DMS153 treated with DMSO at 0.1 percent for 48 hours (cell line): ENCODE data around the gene IL11RA.
A peak's percentile ranks its signal among the peaks of the same experiment; 100 is the strongest.

ENCODE experiments used
- DNase-seq: peaks from one replicate; lab custom pipeline; 2025; ENCODE audit not compliant: unreplicated experiment; lab: John Stamatoyannopoulos, UW

IL11RA gene

DNA sequence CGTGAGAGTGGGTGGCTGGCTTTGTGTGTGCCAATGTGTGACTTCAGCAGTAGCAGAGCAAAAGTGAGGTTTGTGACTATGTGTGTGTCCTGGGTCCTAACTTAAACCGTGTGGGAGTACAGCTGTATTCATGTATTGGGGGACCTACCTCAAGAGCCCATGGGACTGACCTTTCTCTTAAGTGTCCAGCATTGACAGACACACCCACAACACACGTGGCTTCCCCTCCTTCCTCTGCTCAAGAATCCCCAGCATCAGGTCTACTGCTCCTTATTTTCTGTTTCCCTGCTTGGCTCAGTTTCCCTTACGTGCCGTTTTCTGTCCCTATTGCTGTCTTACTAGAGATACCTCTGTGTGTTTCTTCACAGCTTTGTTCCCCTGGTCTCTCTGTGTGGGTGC is 616 bp downstream of the IL11RA start:
- DNase-seq = no peak

DNA sequence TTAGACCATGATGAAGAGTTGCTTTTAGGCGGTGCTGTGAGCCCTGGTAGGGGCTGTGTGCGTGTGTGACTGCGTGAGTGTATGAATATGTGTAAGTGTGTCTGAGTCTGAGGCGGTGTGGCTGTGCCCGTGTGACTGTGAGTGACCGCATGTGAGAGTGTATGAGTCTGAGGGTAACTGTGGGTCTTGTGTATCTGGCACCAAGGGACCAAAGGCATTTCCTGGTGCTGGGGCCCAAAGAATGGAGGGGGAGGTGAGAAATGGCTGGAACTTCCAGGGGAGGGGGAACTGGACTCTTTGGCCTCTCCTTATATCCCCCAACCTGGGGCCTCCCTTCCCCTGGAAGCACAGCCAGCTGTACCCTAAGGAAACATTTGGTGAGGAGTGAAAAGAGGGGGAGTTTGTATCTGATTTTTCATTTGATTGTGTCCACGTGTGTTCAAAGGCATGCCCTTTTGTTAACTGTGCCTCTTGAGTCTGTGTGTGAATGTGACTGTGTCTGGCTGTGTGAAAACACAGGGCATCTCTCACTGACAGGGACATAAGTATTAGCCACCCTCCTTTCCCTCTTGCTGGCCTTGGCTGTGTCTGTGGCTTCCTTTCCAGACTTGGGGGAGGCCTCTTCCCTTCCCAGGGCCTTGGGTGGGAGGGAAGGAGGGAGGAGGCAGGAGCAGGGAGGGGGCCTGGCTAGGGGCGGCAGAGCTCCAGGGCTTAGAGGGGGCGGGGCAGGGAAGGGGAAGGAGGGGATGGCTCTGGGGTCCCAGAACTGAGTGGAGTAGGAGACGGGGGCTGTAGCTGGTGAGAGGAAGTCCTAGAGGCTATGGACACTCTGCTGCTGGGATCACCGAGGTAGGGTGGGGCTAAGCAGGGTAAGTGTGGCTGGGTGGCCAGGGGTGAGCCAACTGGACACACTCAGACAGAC is 1.4 kb downstream of the IL11RA start:
- DNase-seq = no peak

DNA sequence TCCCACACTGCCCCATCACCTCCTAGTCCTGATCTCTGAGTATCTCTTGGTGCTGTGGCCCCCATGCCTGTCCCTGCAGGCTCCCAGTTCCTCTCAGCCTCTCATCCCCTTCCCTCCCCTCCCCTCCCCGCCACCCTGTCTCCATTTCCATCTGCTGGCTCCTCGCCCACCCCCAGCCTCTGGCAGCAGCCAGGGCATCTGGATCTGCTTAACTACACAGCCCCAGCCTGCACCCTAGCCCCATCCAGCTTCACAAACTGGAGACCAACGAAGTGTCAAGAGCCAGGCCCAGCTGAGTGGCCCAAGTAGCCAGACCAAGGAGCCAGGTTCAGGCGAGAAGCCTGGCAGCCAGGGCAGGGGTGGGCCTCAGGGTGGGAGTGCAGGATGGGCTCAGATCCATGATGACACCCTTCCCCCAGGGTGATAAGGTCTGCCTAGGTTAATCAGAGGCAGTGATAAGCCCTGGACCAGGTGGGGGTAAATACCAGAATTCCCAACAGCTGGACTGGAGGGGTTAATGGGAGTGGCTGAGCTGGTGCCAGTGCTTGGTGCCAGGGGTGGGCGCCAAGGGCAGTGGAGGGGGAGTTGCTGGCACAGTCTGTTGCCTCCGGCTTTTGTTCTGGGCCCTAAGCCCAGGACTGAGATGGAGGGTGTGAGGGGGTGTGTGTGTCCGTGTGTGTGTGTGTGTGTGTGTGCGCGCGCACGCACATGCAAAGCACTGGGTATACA is 2.5 kb downstream of the IL11RA start:
- no peak for DNase-seq

DNA sequence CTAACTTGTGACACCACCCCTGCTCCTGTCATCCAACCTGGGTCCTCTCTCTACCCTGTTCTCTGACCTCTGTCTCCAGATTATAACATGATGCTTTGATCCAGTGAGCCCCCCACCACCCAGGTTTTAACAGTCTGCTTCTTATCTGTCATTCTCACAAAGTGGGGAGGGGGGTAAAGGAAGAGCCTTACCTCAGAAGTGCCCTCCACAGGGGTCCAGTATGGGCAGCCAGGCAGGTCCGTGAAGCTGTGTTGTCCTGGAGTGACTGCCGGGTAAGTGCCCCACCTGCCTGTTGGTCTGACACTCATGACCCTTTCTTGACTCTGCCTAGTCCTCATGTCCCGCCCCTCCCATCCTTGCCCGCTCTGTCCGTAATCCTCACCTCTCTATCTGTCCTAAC is 3.4 kb downstream of the IL11RA start:
- no peak for DNase-seq

DNA sequence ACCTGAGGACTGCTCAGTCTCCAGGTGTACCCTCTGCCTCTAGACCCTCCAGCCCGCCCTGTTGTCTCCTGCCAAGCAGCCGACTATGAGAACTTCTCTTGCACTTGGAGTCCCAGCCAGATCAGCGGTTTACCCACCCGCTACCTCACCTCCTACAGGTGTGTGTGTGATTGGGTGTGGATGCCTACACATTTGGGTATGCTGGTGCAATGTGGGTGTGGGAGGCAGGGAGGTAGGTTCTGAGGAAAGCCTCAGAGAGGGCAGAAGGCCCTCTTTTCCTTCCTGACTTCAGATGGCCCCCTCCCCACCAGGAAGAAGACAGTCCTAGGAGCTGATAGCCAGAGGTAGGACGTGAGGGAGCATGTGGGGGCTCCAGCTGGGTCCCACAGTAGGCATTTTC is 5.0 kb downstream of the IL11RA start:
- DNase-seq = no peak

DNA sequence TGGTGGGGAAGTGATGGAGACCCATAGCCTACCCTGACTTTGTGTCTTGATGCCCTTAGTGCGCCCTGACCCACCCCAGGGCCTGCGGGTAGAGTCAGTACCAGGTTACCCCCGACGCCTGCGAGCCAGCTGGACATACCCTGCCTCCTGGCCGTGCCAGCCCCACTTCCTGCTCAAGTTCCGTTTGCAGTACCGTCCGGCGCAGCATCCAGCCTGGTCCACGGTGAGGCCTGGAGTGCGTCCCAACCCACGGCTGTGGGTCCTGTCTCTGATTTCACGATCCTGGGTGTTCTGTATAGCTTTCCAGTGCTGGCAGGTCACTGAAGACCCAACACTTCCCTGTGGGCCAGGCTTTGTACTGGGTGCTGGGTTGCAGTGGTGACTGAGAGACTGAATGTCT is 6.5 kb downstream of the IL11RA start:
- no peak for DNase-seq

DNA sequence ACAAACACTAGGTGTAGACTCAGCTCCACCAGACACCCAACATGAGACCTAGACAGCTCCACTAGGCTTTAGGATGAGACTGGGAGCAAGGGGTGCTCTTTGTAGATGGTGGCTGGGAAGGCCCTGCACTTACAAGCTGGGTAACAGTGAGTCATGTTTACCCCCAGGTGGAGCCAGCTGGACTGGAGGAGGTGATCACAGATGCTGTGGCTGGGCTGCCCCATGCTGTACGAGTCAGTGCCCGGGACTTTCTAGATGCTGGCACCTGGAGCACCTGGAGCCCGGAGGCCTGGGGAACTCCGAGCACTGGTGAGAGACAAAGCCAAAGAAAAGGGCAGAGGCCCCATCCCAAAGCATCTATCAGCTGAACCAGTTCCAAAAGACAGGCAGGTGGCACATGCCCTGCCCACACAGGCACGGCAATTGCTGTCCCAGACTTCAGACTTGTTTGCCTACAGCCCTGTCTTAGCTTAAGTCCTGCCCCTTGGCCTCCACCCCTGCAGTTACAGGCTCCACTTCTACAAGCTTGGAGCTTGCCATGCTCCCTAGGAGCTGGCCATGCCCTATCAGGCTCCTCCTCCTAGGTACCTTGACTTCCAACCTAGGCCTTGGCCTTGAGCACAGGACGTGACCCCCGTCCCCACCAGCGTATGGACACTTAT is 7.7 kb downstream of the IL11RA start:
- DNase-seq = no peak

DNA sequence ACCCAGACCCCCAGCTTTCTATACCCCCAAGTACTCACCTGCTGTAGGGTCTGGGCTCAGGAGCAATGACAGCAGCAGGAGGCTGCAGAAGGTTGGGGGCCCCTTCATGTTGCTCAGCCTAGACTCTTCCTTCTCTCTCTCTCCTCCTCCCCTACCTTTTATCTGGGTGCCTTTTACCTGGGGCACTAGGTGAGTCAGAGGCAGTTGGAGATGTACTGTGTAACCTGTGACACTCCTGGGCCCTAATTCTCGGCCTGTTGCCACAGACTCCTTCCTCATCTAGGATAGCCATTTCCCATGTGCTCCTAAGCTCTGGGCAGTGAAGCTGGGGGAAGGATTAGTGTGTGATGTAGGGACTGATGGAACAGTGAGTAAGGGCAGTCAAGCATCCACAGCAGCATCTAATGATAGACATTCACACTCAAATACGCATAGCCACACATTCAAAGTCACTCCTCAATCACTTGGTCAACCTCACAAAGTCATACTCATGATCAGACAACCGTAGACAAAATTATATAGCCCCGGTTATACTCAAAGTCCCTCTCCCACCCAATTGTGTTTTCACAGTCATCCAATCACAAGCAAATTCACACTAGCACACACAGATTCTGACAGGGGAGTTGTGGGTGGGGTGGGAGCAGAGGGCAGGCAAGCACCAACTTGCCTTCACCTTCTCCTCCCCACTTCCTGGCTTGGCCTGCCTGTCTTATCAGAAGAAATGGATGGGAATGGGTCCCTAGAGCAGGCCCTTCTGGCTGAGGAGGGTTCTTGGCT is 10.7 kb downstream of the IL11RA start, which contains the start of gene CCL27:
TSS of gene CCL27 (minus strand) at position 132 of the 777 bp plus-strand sequence. CDS start at position 108, 24 bp downstream.
- no peak for DNase-seq

DNA sequence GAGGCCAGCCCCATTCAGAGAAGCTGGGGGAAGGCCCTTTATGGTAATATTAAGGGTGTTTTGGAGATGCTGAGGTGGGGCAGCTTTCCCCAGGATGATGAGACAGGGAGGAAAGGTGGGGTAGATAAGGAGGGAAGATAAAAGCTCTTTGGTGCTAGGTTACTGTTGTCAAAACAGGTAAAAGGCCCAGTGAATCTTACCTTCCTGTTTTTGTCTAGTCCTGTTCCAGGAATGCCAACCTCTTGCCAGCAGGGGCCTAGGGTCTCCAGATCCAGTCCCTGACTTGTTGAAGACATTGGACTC is 11.3 kb downstream of the IL11RA start:
- DNase-seq = no peak

DNA sequence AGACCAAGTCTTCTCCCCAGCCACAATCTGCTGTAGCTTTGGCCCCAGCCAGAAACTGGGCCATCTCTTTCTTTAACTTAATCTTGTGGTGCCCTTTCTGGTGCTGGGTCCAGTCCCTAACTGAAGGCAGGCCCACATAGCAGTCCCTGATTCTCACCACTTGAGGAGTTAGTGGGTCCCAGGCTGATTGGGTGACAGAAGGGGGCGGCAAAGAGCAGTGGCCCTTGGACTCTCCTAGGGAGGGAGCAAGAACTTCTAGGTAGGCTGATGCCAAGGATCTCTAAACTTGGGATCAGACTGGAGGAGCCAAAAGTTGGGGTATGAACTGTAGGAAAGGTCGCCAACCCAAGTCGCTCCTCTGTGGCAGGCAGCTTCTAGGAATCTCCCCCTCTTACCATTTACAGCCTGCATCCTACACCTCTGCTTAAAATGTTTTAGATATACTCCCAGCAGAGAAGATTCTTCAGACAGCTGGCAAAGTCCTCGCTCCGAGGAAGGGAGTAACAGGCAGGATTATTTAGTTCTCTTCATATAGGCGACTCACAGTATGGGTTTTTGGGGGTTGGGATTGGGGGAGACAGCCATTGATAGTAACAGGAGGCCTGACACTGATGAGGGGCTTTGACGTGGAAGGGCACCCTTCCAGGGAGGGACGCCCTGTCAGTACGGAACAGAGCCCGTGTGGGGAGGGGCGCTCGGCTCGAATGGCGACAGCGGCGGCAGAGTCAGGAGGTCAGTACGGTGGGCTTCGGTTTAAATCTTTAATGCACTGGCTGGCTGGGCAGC is 12.5 kb downstream of the IL11RA start:
- DNase-seq = peak; percentile 29

DNA sequence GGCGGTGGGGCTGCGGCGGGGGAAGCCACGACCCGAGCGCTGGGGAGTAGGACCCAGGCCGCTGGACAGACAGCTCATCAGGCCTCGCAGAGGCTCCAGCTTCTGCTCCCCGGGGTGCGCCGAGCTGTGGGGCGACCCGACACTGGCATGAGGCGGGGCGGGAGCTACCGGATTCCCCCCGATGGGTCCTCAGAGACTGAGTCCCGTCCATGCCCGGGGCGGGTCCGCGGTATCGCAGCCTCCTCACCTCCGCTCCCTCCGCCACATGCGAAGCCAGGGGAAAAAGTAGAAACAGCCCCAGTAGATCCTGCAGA is 13.0 kb downstream of the IL11RA start:
- no peak for DNase-seq

DNA sequence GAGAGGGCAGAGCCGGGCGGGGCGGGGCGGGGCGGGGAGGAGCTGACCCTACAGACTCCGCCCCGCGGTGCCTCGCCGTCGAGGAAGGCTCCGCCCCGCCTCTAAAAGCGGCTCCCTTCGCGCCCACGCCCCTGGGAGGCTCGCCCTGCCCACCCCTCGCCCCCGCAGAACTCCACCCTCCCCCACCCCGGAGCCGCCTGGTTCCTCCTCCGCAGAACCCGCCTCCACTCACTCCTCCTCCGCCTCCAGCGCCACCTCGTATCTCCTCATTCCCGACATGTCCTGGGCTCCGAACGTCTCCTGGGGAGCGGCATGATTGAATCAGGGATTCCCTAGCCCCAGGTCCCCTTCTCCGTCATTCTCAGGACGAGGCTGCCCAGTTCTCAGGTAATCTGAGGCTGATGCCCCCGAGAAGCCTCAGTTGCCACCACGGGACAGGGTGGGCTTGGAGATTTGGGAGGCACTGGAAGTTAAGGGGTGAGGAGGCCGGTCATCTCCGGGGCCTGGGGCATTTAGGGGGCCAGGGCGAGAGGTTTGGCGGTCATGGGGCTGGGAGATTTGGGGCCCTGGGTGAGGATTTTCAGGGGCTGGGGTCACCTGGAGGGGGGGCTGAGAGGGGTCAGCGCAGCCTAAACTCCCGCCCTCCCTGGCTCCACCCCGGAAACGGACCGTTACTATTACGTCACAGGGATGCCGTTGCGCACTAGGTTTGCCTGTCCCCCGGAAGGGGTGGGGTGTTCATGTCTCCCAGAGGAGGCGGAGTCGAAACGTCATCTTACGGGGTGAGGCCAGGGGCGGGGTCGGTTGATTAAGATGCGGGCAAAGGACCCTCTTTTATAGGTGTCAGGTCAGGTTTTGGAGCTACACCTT is 13.6 kb downstream of the IL11RA start:
- peak; percentile 81 for DNase-seq

DNA sequence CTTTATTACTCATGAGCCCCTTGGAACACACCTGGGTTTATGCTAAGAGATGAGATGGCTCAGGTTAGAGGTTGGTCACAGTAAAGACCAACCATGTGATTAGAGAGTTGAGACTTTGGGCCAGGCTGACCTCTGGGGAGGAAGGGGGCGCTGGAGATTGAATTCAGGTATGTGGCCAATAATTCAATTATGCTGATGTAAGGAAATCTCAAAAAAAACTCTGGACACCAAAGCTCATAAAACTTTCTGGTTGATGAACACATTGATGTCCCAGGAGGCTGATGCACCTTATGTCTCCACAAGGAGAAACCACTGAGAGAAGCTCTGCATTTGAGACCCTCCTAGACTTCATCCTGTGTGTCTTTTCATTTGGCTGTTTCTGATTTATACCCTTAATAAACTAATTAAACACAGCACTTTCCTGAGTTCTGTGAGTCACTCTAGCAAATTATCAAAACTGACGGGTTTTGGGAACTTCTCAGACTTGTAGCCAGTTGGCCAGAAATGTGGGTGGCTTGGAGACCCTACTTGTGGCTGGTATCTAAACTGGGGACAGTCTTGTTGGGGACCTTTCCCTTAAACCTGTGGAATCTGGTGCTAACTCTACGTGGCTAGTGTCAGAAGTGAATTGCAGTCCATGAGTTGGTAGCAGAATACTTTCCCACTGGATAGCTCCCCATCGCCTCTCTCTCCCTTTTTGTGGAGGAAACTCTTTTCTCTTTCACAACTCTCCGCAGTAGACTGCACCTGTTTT is 18.0 kb downstream of the IL11RA start:
- no peak for DNase-seq

DNA sequence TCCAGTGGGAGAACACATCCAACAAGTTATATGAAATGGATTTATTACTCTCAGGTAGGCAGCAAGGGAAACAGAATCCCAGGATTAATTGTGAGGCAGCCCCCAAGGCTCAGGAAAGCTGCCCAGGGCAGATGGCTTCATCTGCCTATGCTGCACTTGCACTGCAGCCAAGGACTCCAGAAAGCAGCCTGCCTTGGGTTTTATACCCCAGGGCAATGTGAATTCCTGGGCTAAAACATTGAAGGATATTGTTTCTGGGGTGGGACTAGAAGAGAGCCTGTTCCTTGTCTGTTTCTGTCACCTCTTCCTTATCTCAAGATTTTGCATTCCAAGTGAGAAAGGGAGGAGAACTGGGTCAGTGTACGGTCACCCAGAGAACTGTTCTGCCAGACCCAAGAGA is 19.3 kb downstream of the IL11RA start:
- DNase-seq = no peak

DNA sequence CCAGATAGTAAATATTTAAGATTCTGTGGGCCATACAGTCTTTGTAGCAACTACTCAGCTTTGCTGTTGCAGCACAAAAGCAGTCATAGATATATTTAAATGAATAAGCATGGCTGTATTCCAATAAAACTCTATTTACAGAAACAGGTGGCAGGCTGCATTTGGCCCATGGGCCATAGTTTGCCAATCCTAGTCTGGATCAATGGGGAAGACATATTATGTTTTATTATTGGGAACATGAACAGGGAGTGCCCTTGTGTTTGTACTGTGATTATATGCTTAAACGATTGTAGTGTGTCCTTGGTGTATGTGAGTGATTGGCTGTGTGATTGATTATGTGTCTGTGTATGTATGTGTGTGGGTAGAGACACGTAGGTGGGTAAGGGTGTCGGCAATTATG is 22.5 kb downstream of the IL11RA start:
- no peak for DNase-seq

DNA sequence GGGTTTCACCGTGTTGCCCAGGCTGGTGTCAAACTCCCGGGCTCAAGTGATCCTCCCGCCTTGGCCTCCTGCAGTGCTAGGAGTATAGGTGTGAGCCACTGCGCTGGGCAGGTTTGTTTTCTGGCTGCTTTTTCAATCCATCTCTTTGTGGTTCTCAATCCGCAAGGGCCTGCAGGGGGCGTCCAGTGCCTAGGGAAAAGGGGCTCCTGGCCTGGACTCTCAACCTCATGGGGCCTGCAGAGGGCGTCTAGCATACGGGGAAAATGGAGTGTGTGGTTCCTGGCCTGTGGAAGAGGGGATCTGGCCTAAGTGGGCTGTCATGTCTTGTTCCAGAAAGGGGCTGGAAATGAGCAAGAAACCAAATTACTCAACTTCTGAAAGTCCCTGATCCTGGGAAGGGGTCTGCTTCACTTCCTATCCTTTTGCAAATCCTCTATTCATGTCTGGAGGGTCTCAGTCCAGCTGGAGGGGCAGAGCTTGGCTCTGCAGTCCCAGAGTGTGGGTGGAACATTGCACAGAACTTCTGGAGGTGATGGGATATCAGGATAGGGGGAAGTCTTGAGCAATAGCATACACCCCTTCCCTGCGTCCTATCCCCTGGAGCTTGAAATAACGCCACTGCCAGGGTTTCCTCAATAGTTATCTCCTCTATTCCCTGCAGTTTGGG is 23.2 kb downstream of the IL11RA start:
- peak; percentile 38 for DNase-seq

DNA sequence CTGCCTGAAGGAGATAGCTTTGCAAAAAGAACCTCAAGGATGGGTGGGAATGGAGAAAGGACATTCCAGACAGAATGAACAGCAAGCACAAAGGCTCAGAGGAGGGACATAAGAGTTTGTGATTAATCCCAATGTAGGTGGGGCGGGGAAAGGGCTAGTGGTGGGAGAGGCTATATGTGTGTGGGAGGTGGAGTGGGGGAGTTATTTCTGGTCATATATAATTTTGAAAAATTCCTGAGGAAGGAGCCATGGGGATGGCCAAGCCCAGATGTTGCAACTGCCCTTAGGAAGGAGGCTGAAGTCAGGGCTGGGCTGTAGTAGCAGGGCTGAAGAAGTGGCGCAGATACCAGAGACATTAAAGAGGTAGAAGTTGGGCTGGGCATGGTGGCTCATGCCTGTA is 23.9 kb downstream of the IL11RA start:
- no peak for DNase-seq

DNA sequence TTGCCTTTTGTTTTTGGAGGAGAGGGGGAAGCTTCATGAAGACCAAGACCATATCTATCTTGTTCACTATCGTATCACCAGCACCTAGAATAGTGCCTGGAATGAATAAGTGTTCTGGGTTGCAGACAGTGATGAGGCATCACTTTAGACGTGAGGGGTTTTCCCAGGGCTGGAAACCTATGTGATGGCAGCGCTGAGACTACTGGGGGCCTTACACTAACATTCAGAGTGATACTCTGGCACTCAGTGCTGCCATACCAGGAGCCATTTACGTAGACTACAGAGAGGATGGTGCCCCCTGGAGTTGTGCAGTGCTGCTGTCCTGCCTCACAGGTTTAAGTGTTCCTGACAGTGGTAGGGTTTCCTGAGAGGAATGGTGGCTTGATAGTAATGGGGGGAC is 32.2 kb downstream of the IL11RA start:
- DNase-seq = no peak
